GM12865 (cell line): Measurements from ENCODE around the gene PILRB.

Experiments used
- DNase-seq: peaks from one replicate; pipeline ENCODE4 v3.0.0; 2010; ENCODE audit warnings: low read depth
- H3K4me3 ChIP-seq: 2 replicates; pipeline ENCODE4 v1.5.1; 2011; ENCODE audit warnings: mild to moderate bottlenecking, low read depth, low read length, control low read depth
- CTCF ChIP-seq: IDR thresholded peaks from 2 replicates; pipeline ENCODE4 v1.5.1; 2011; ENCODE audit warnings: low read length, control low read depth, low read depth, inconsistent platforms; ENCODE audit not compliant: insufficient read depth; ENCODE audit errors: missing control alignments

Gene PILRB

DNA sequence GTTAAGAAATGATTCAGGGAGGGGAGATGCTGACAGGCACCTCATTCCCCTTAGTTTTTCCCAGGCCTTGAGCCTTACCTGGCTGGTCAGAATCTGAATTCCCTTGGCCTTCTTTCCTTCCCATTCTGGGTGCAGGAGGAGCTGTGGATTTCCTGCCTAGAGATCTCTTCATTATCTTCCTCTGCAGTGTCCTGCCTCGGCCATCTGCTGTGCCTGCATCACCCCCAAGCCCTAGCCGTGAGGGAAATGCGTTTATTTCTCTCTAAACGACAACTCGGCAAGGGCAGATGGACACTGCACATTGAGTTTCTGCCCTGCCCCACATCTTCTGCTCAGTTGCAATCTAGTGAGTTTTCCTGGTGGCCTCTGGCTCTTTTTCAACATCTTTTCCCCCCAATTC is 43.9 kb downstream of the PILRB start:
- no peak for TF ChIP-seq CTCF

GRCh38 chr7:100402241-100402640 is 44.3 kb downstream of the PILRB start:
- DNase-seq = no peak
- H3K4me3 ChIP-seq = no peak overlapping the region
- TF ChIP-seq CTCF = no peak

More for the DNA sequence above, 43.9 kb downstream of the PILRB start:
- no peak for DNase-seq
- H3K4me3 ChIP-seq = no peak overlapping the region

DNA sequence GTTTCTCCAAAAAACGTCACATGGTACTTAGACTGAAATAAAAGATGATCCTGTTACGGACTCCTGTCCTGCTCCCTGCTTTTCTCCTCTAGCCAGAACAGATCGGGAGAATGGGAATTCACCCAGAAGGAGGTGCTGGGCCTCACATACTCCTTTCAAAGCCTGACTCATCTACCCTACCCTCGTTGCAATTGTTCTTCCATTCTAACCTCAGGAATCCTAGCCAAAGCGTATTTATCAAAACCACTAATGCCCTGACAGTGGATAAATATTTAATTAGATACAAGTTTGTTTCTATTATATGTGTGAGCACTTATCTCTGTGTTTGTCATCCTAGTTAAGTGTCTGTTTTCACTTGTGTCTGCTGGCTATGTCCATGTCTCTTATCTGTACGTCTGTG is 48.9 kb downstream of the PILRB start:
- no peak overlapping the region for H3K4me3 ChIP-seq
- no peak for TF ChIP-seq CTCF
- no peak for DNase-seq

GRCh38 chr7:100407285-100408180 is 49.6 kb downstream of the PILRB start:
- H3K4me3 ChIP-seq = no peak overlapping the region
- peak; percentile 82 for TF ChIP-seq CTCF
- DNase-seq = peak; percentile 85

- DNase-seq = no peak
- TF ChIP-seq CTCF = no peak
- no peak overlapping the region for H3K4me3 ChIP-seq
These were observed 53.2 kb downstream of the PILRB start for GRCh38 chr7:100411101-100411500.

DNA sequence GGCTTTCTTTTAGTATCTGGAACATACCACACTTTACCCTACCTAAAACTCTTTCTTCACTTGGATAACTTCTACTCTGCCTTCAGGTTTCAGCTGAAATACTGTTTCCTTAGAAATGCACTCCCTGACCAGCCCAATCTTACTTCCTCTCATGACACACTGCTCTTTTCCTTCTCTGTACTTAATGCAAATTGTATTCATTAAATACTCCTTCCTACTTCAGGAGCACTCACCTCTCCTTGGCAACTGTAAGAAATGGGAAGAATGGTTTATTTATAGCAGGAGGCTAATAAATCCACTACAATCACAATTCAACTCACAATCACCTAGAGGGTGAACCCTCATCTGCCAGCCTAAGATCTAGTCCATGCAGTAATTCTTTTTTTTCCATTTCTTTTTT is 55.4 kb downstream of the PILRB start:
- peak; percentile 19 for DNase-seq
- H3K4me3 ChIP-seq = no peak overlapping the region
- no peak for TF ChIP-seq CTCF

GRCh38 chr7:100413889-100414288 is 56.0 kb downstream of the PILRB start:
- H3K4me3 ChIP-seq = no peak overlapping the region
- DNase-seq = peak; percentile 59
- TF ChIP-seq CTCF = no peak
